IPS-15b (cell line): Measurements from ENCODE around the gene KCNK1.
"Not testable (repeated sequence)": the region's sequence is repeated elsewhere in the genome, so short reads cannot be mapped to it uniquely, and the experiment has no call there.

Source experiments
- H3K27me3 ChIP-seq: one replicate; pipeline ENCODE4 v1.6.1; 2013; ENCODE audit warnings: low read length; ENCODE audit not compliant: control insufficient read depth, insufficient read depth
- H3K36me3 ChIP-seq: one replicate; pipeline ENCODE4 v1.6.1; 2013; ENCODE audit warnings: low read length; ENCODE audit not compliant: control insufficient read depth, insufficient read depth
- H3K4me1 ChIP-seq: one replicate; pipeline ENCODE4 v1.6.1; 2013; ENCODE audit warnings: mild to moderate bottlenecking, low read length; ENCODE audit not compliant: control insufficient read depth, insufficient read depth
- H3K4me3 ChIP-seq: one replicate; pipeline ENCODE4 v1.5.1; 2013; ENCODE audit warnings: low read depth, low read length
- H3K9ac ChIP-seq: one replicate; pipeline ENCODE4 v1.6.1; 2013; ENCODE audit warnings: low read depth, mild to moderate bottlenecking, low read length
- H3K9me3 ChIP-seq: one replicate; pipeline ENCODE4 v1.6.1; 2013; ENCODE audit warnings: mild to moderate bottlenecking, low read length; ENCODE audit not compliant: control insufficient read depth, insufficient read depth

KCNK1 gene

DNA sequence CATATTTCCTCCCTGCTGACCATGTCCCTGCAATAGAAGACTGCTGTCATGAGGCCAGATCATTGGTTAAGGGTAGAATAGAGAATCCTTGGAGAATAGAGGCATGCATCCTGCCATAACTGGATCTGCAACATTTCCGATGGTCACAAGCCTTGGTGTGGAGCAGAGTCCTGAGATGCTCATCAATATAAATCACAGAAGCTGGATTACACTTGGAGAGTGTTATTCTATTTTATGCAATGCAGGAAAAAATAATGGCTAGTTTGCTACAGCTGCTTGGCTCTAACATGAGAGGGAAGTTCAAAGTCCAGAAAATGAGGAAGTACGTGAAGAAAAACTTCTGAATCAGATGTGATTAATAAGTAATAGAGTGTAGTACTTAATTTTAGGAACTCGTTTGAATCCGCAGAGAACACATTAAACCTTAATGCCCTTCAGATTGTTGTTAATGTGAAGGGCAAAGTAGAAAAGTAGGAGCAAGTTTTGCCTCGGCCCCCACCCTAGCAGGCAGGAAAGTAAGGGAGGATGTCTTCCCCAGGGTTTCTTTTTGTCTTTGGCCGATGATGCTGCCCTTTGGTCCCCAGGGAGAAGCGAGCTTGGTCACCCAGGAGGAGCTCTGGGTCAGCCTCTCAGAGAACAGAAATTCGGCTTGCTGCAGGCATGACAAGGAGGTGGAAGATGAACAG, 59.5 kb downstream of the KCNK1 start:
- no peaks in the 10 kb centered on the region for H3K27me3 ChIP-seq
- no peak overlapping the region for H3K4me3 ChIP-seq
- no peaks in the 10 kb centered on the region for H3K4me1 ChIP-seq
- peaks cover 3% of the 10 kb centered on the region for H3K36me3 ChIP-seq
- H3K9ac ChIP-seq: no peak overlapping the region
- no peaks in the 10 kb centered on the region for H3K9me3 ChIP-seq

DNA sequence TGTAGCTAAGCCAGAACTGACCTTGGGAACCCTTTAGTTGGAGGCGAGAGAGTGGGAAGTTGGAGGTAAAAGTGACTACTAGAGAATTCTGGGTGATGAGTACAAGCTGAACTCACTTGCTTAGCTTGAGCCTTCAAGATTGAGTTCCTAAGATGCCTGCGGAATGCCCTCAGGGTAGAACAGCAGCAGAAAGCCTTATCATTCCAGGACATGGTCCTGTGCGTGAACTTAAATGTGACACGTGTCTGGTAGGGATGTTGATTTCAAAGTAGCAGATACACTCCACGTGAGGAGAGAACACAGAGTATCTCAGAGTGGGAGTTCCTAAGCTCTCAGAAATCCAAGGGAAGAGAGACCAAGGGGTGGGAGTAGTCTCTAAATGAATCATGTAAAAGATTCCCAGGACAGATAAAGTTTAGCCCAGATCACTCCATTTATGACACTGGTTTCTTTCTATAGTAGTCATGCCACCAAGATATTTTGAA, 60.1 kb downstream of the KCNK1 start:
- H3K9me3 ChIP-seq: no peaks in the 10 kb centered on the region
- no peak overlapping the region for H3K9ac ChIP-seq
- no peaks in the 10 kb centered on the region for H3K27me3 ChIP-seq
- peaks cover 3% of the 10 kb centered on the region for H3K36me3 ChIP-seq
- H3K4me3 ChIP-seq: no peak overlapping the region
- H3K4me1 ChIP-seq: no peaks in the 10 kb centered on the region

DNA sequence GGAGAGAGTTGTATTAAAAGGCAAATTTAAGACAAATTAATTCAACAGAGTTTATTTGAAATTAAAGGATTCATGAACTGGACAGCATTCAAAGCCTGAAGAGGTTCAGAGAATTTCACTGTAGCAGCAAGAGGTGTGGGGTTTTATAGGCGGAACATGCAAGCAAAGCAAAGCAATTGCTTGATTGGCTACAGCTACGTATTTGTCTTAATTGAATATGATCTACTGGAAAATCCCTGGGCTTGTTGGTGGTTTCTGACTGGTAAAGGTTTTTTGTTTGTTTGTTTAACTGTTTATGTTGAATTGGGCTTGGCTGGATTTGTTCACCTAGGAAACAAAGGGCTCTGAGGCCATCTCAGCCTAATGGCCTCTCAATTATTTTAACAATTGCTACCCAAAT, 61.5 kb downstream of the KCNK1 start:
- Histone ChIP-seq H3K9me3 (no peaks in the 10 kb centered on the region), H3K36me3 (peaks cover 3% of the 10 kb centered on the region), H3K9ac (no peak overlapping the region), H3K4me1 (peaks cover 6% of the 10 kb centered on the region), H3K4me3 (no peak overlapping the region), H3K27me3 (no peaks in the 10 kb centered on the region)

DNA sequence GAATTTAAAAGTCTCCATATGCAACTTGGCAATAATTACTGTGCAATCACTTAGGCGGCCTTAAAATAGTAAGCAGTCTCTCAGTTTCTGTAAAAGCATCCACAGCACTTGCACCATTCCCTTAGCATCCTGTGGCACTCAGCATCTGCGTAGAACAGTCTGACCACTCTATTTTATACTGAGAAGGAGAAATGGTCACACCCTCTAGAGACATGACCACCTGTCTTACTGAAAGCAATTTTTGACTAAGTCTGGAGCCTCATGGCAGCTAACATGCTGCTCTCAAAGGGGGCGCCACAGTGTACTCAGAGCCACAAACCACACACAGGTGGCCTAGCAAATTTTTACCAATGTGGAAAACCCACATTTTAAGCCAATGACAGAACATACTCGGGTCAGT, 62.0 kb downstream of the KCNK1 start:
- Histone ChIP-seq H3K27me3 (no peaks in the 10 kb centered on the region), H3K9ac (no peak overlapping the region), H3K36me3 (peaks cover 3% of the 10 kb centered on the region), H3K4me1 (peaks cover 6% of the 10 kb centered on the region), H3K9me3 (no peaks in the 10 kb centered on the region), H3K4me3 (no peak overlapping the region)

DNA sequence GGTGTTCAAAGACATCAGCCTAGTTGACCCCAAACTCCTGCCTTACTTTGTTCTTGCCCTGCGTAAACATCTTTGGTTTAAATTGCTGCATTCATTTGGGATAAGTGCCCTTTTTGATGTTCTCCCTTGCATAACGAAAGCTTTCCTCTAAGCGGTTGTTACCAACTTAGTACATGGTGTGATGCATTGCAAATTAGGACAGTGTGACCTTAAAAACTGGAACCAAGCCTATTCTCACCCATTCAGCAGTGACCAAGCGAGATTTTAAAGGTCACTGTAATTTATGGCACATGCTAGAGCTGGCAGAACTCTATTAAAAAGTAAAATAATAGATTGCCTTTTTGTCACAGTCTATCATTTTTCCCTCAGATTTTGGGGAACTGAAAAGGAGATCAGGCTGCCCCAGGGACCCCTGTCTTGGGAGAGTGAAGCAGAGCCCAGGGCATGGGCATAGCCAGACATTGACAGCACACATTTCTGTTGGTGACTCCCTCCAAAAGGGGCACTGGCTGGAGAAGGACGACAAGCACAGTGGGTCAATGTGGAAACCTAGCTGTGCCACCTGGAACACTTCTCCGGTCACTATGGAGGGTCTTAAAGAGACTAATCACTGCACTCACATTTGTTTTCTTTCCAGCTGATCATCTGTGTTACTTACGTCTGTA, 63.9 kb downstream of the KCNK1 start:
- Histone ChIP-seq H3K9ac (no peak overlapping the region), H3K36me3 (no peaks in the 10 kb centered on the region), H3K27me3 (no peaks in the 10 kb centered on the region), H3K4me1 (peaks cover 8% of the 10 kb centered on the region), H3K9me3 (no peaks in the 10 kb centered on the region), H3K4me3 (no peak overlapping the region)

DNA sequence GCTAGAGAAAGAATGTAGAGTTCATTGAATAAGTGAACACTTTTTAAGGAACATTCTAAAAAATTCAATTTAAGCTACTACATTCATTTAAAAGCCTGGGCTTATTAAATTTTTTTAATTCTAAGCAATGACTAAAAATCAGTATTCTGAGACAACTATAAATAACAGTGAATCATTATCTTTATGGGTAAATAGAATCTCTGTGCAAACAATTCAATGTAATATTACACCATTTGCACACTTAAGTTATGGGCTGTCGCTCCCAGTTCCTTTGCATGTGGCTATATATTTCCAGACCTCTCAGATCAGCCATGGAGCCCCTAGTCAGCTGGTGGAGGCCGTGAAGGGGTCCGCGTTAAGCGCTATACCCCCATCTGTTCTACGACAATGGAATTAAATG, 65.1 kb downstream of the KCNK1 start:
- H3K4me1 ChIP-seq: peaks cover 10% of the 10 kb centered on the region
- no peaks in the 10 kb centered on the region for H3K27me3 ChIP-seq
- H3K9me3 ChIP-seq: no peaks in the 10 kb centered on the region
- no peak overlapping the region for H3K9ac ChIP-seq
- H3K4me3 ChIP-seq: no peak overlapping the region
- no peaks in the 10 kb centered on the region for H3K36me3 ChIP-seq

DNA sequence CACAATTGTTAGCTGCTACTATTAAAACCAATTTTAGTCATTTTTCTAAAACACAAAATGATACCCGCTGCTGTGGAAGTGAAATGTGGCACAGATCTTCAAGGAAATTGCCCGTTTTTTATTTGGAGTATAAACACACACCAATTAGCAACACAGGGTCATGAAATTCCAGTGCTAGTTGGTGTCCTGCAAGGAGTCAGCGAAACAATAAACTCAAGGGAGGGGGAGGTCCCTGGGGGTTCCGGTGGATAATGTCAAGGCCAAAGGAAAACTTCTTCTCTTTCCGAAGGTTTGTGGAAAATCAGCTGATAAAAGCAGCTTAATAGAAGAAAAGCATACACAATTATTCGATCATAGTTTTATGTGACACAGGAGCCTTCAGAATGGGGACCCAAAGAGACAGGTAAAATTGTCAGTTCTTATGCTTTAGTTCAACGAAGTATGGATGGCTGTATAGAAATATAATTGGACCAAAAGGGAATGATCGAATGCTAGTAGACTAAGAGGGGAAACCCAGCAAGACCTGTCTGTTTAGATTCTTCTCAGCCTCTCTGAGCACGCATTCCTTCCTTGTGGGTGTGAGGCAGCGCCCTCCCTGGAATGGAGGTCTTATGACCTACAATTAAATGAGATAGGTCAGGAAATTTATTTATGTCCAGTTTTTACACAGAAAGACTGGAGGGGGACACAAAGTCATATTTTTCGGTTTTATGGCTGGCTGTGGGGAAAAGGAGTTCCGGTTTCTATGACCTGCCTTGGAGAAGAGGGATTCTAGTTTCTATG, 65.9 kb downstream of the KCNK1 start:
- Histone ChIP-seq H3K4me3 (no peak overlapping the region), H3K9me3 (no peaks in the 10 kb centered on the region), H3K36me3 (no peaks in the 10 kb centered on the region), H3K9ac (no peak overlapping the region), H3K4me1 (peaks cover 10% of the 10 kb centered on the region), H3K27me3 (no peaks in the 10 kb centered on the region)

DNA sequence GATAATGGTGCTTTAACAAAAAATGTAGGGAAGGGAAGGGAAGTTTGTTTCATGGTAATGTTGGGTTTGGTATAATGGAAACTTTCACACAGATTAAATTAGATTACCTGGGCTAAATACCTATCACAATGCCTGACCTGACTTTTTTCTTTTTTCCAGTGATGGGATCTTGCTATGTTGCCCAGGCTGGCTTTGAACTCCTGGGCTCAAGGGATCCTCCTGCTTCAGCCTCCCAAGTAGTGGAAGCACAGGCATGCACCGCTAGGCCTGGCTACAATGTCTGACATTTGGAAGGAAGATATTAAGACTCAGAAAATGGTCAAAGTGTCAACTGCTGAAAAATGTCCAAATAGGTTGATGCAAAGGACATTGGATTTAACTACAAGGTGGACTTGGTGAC, 67.4 kb downstream of the KCNK1 start:
- no peak overlapping the region for H3K4me3 ChIP-seq
- peaks cover 10% of the 10 kb centered on the region for H3K4me1 ChIP-seq
- H3K36me3 ChIP-seq: no peaks in the 10 kb centered on the region
- H3K27me3 ChIP-seq: no peaks in the 10 kb centered on the region
- no peak overlapping the region for H3K9ac ChIP-seq
- no peaks in the 10 kb centered on the region for H3K9me3 ChIP-seq

DNA sequence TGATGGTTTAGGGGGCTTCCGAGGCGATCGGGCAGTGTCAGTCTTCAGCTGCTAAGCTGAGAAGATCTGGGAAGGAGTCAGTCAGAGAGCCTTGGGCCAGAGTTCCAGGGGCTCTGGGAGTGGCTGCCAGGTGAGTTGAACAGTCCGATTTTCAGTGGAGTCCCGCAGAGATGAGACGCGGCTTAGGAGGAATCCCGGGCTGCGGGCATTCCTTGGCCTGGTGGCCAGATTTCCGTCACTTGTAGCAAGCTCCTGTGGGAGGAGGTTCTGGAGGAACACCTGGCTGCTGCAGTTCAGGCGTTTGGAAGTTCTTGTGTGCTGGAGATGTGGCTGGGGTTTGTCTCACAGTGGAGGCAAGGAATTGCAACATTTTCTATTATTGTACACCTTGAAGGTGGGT, 72.7 kb downstream of the KCNK1 start:
- not testable (repeated sequence) for H3K9ac ChIP-seq, H3K27me3 ChIP-seq, H3K36me3 ChIP-seq, H3K4me3 ChIP-seq, H3K9me3 ChIP-seq
- H3K4me1 ChIP-seq: peaks cover 12% of the 10 kb centered on the region

DNA sequence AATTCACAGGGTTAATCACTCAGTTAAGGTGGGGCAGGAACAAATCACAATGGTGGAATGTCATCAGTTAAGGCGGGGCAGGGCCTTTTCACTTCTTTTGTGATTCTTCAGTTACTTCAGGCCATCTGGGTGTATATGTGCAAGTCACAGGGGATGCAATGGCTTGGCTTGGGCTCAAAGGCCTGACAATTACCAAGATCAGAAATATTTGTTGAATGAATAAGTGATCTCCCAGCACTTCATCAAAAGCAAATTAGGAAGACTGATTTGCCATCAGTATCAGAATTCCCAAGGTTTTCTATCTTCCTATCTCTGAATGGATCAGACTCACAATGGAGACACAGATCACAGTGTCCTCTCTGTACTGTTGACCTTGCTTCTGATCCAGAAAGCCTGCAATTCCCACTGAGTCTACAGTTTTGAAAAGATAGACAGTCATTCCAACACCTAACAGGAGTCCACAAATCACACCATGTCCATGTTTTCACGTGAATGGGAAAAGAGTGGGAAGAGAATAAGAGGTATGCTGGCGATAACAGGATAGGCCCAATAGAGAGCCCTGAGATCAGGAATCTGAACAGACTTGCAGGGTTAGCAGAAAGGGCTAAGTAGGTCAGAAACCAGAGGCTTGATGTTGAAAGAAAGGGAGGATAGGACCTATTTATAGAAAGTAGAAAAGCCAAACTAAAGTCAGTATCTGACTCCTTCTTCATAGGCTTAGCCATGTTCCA, 75.3 kb downstream of the KCNK1 start:
- Histone ChIP-seq H3K9me3 (no peaks in the 10 kb centered on the region), H3K27me3 (no peaks in the 10 kb centered on the region), H3K9ac (no peak overlapping the region), H3K4me1 (peaks cover 8% of the 10 kb centered on the region), H3K36me3 (no peaks in the 10 kb centered on the region), H3K4me3 (no peak overlapping the region)

DNA sequence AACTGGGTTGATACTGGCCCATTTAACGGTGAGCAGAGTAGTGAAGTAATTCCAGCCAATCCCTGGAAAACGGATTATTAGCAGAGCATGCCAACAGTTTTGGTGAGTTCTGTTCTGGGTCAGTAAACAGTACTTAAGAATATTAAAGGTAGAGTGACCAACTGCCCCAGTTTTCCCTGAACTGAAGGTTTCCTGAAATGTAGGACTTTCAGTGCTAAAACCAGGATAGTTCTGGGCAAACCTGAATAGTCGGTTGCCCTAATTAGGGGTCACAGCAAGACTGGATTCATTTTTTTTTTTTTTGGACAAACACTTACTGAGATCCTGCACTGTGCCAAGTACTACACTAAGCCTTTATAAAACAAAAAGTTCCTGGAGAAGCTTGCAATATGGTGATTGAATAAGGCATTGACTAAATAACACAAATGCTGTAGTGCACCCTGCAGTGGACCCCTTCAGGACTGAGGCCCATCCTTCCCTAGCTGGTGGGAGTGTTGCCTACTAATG, 75.9 kb downstream of the KCNK1 start:
- no peaks in the 10 kb centered on the region for H3K27me3 ChIP-seq
- H3K36me3 ChIP-seq: no peaks in the 10 kb centered on the region
- H3K4me1 ChIP-seq: peaks cover 8% of the 10 kb centered on the region
- no peaks in the 10 kb centered on the region for H3K9me3 ChIP-seq
- no peak overlapping the region for H3K9ac ChIP-seq
- H3K4me3 ChIP-seq: no peak overlapping the region
